ENCODE results near the gene VAV2. TPM values are rescaled to one million over a fixed set of nuclear protein-coding genes. Genes with fewer than 3 reads are reported as not detected.

The VAV2 gene
- total and polyA plus RNA-seq, 2 of the 4 experiments (the other 2 are of a cell fraction) = 10.8 to 13.4 TPM

GRCh38 chr9:133981958-133982681 is 10.0 kb downstream of the VAV2 start:
- no peaks in the 10 kb centered on the region for H3K27me3 ChIP-seq (ENCODE audit: control insufficient read depth, insufficient read depth, low read length)

More at GRCh38 chr9:133981958-133982681, 10.0 kb downstream of the VAV2 start:
- Histone ChIP-seq H3K4me3 (ENCODE audit: insufficient read depth, low read depth, low read length) (no peak overlapping the region), H3K9ac (ENCODE audit: low read depth, low read length) (no peak overlapping the region), H3K36me3 (ENCODE audit: control insufficient read depth, insufficient read depth, low read length) (0 out of 2 replicates have a peak, but pooled peaks cover 1% of the 10 kb centered on the region), H3K79me1 (ENCODE audit: low read depth in 1 of 2, low read length in 2 of 2) (peaks cover 28 to 86% of the 10 kb centered on the region in 2 experiments), H4K8ac (ENCODE audit: low read depth in 2 of 2, low read length in 2 of 2) (no peak overlapping the region), H3K9me1 (ENCODE audit: insufficient read depth, low read length) (peaks cover 17% of the 10 kb centered on the region), H2BK5ac (ENCODE audit: low read depth, low read length, poor library complexity, severe bottlenecking) (no peak overlapping the region), H4K91ac (ENCODE audit: insufficient read depth, low read depth, low read length) (no peak overlapping the region), H2BK120ac (ENCODE audit: low read depth, low read length) (no peak overlapping the region), H4K20me1 (ENCODE audit: insufficient read depth, low read length) (peaks cover 92% of the 10 kb centered on the region), H3K56ac (ENCODE audit: extremely low read depth, insufficient read depth, low read length) (no peak overlapping the region), H3K4ac (ENCODE audit: low read depth, low read length) (no peak overlapping the region), H3K14ac (replicated peaks; ENCODE audit: low read depth, low read length) (no peak overlapping the region), H2AK5ac (ENCODE audit: low read depth, low read length) (no peak overlapping the region), H3K18ac (ENCODE audit: low read depth, low read length) (no peak overlapping the region), H3K23ac (ENCODE audit: low read depth, low read length) (no peak overlapping the region), H3K4me2 (ENCODE audit: low read depth, low read length) (no peak overlapping the region), H2AFZ (replicated peaks; ENCODE audit: low read length, poor library complexity) (no peak overlapping the region), H3K4me1 (ENCODE audit: control insufficient read depth, insufficient read depth, low read length) (peaks cover 22% of the 10 kb centered on the region), H2BK15ac (ENCODE audit: low read depth, low read length) (no peak overlapping the region), H4K5ac (ENCODE audit: low read depth, low read length) (no peak overlapping the region), H2BK20ac (ENCODE audit: low read depth, low read length) (no peak overlapping the region), H3K27ac (ENCODE audit: insufficient read depth, low read length) (no peak overlapping the region), H3K9me3 (ENCODE audit: control insufficient read depth, insufficient read depth, low read length) (no peaks in the 10 kb centered on the region), H2AK9ac (replicated peaks; ENCODE audit: low read depth, low read length, poor library complexity) (no peak overlapping the region)
- BruUV-seq (replicated peaks) = no TSS peak
- ChIA-PET POLR2A (ENCODE audit: unreplicated experiment) (no interaction called here), CTCF (no interaction called here)
- ATAC-seq (ENCODE audit: low read depth) = no peak
- in situ Hi-C loops (cut with MboI; ENCODE audit: low sequenced_read_pairs) = no loop called here
- dilution Hi-C loops (cut with HindIII; ENCODE audit: low sequenced_read_pairs, unreplicated experiment) = no loop called here
- TF ChIP-seq RFX5 (IDR thresholded peaks at IDR 0.05; ENCODE audit: low read depth, low read length) (no peak), POLR2A (IDR thresholded peaks at IDR 0.05; ENCODE audit: low read depth, low read length) (no peak), MXI1 (IDR thresholded peaks at IDR 0.05; ENCODE audit: borderline replicate concordance, low read depth, low read length) (no peak), FOS (IDR thresholded peaks at IDR 0.05; ENCODE audit: low read depth, low read length) (no peak), SMC3 (IDR thresholded peaks at IDR 0.05; ENCODE audit: low read depth, low read length) (no peak), BHLHE40 (IDR thresholded peaks at IDR 0.05; ENCODE audit: low read depth, low read length) (no peak), MAFK (IDR thresholded peaks at IDR 0.05; ENCODE audit: low read depth, low read length) (no peak)
- WGBS, 2 experiments (ENCODE audit: extremely low coverage in 2 of 2, insufficient read length in 1 of 2) = 91% methylated on average over 12 of the region's 28 CpGs; no CpG with 5 or more reads in 1 of the 2 experiments
- no peak for DNase-seq
- intact Hi-C loops (cut with micrococcal nuclease) = no loop called here
